Nephron progenitor cell (in vitro differentiated cells): ENCODE measurements around the gene TRABD.

Experiments
- DNase-seq: peaks from one replicate; pipeline ENCODE4 v3.0.0; 2021
- H3K27ac Mint-ChIP-seq: 2 replicates; pipeline ENCODE4 v1.8.0; 2021; ENCODE audit warnings: mild to moderate bottlenecking, moderate library complexity, mixed read lengths
- H3K27me3 Mint-ChIP-seq: 2 replicates; pipeline ENCODE4 v1.8.0; 2021; ENCODE audit warnings: mild to moderate bottlenecking, low read depth, mixed read lengths; ENCODE audit not compliant: poor library complexity
- H3K36me3 Mint-ChIP-seq: 2 replicates; pipeline ENCODE4 v1.8.0; 2021; ENCODE audit warnings: low read depth, mixed read lengths
- H3K4me1 Mint-ChIP-seq: 2 replicates; pipeline ENCODE4 v1.8.0; 2021; ENCODE audit warnings: mixed read lengths
- H3K4me3 Mint-ChIP-seq: 2 replicates; pipeline ENCODE4 v1.8.0; 2021; ENCODE audit warnings: mild to moderate bottlenecking, moderate library complexity, mixed read lengths
- H3K9me3 Mint-ChIP-seq: 2 replicates; pipeline ENCODE4 v1.8.0; 2021; ENCODE audit warnings: mild to moderate bottlenecking, moderate library complexity, mixed read lengths
- CTCF ChIP-seq: fragments of 200-600 bp; sonication (generic); IDR thresholded peaks from 2 replicates; pipeline ENCODE4 v1.5.0; 2021; ENCODE audit warnings: antibody characterized with exemption

The TRABD gene

GRCh38 chr22:50196256-50196655, 10.5 kb downstream of the TRABD start:
- no peaks in the 10 kb centered on the region for H3K27me3 Mint-ChIP-seq
- no peaks in the 10 kb centered on the region for H3K9me3 Mint-ChIP-seq
- peaks cover 13% of the 10 kb centered on the region for H3K4me1 Mint-ChIP-seq
- H3K27ac Mint-ChIP-seq: no peak overlapping the region
- no peak for TF ChIP-seq CTCF
- H3K4me3 Mint-ChIP-seq: no peak overlapping the region
- peaks cover 4% of the 10 kb centered on the region for H3K36me3 Mint-ChIP-seq
- no peak for DNase-seq

- Mint-ChIP-seq H3K4me3 (no peak overlapping the region), H3K9me3 (no peaks in the 10 kb centered on the region), H3K4me1 (peaks cover 12% of the 10 kb centered on the region), H3K36me3 (peaks cover 3% of the 10 kb centered on the region), H3K27ac (no peak overlapping the region), H3K27me3 (no peaks in the 10 kb centered on the region)
- no peak for TF ChIP-seq CTCF
- DNase-seq: no peak
Measured at GRCh38 chr22:50197000-50197800, 11.5 kb downstream of the TRABD start.

- peaks cover 11% of the 10 kb centered on the region for H3K36me3 Mint-ChIP-seq
- no peaks in the 10 kb centered on the region for H3K27me3 Mint-ChIP-seq
- TF ChIP-seq CTCF: no peak
- peaks cover 4% of the 10 kb centered on the region for H3K9me3 Mint-ChIP-seq
- H3K4me1 Mint-ChIP-seq: peaks cover 15% of the 10 kb centered on the region
- H3K4me3 Mint-ChIP-seq: no peak overlapping the region
- no peak overlapping the region for H3K27ac Mint-ChIP-seq
- no peak for DNase-seq
Measured at GRCh38 chr22:50197856-50198623, 12.3 kb downstream of the TRABD start.

GRCh38 chr22:50198624-50199017, 12.9 kb downstream of the TRABD start:
- peaks cover 17% of the 10 kb centered on the region for H3K36me3 Mint-ChIP-seq
- peaks cover 19% of the 10 kb centered on the region for H3K4me1 Mint-ChIP-seq
- no peak for DNase-seq
- H3K4me3 Mint-ChIP-seq: no peak overlapping the region
- no peak for TF ChIP-seq CTCF
- no peaks in the 10 kb centered on the region for H3K27me3 Mint-ChIP-seq
- peaks cover 9% of the 10 kb centered on the region for H3K9me3 Mint-ChIP-seq
- no peak overlapping the region for H3K27ac Mint-ChIP-seq

- H3K27me3 Mint-ChIP-seq: no peaks in the 10 kb centered on the region
- peaks cover 14% of the 10 kb centered on the region for H3K9me3 Mint-ChIP-seq
- DNase-seq: no peak
- H3K4me1 Mint-ChIP-seq: peaks cover 19% of the 10 kb centered on the region
- no peak overlapping the region for H3K27ac Mint-ChIP-seq
- TF ChIP-seq CTCF: no peak
- peaks cover 23% of the 10 kb centered on the region for H3K36me3 Mint-ChIP-seq
- H3K4me3 Mint-ChIP-seq: peak overlapping the region; percentile 75
Measured at GRCh38 chr22:50199251-50199721, 13.6 kb downstream of the TRABD start.
